ENCODE data around the gene COLEC12.
"Not testable (repeated sequence)": the region's sequence is repeated elsewhere in the genome, so short reads cannot be mapped to it uniquely, and the experiment has no call there.

COLEC12 gene

DNA sequence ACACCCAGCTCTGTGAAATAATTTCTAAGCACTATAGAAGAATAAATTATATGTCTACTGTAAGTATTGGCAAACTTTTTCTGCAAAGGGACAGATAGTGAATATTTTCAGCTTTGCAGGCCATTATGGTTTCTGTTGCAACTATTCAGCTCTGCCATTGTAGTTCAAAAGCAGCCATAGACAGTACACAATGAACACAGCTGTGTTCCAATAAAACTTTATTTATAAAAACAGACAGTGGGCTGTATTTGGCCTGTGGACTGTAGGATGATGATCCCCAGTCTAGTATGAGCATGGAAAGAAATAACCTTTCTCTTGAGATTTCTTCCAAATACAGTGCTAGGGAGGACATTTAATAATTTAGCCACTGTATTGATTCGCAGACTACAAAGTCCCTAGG lies 197.5 kb downstream of the COLEC12 start:
- Histone ChIP-seq H2AFZ (ENCODE audit: low read length, unreplicated experiment) (no peak overlapping the region), H3K27ac (ENCODE audit: low read depth, low read length) (no peak overlapping the region), H3K4me1 (ENCODE audit: control insufficient read depth, insufficient read depth, low read length, unreplicated experiment) (no peaks in the 10 kb centered on the region), H3K4me3 (ENCODE audit: low read depth, low read length) (no peak overlapping the region), H3K27me3 (ENCODE audit: insufficient read depth, low read length) (peaks cover 22% of the 10 kb centered on the region), H3K36me3 (ENCODE audit: insufficient read depth, low read length) (no peaks in the 10 kb centered on the region), H3K79me2 (ENCODE audit: control insufficient read depth, insufficient read depth, low read length, unreplicated experiment) (no peaks in the 10 kb centered on the region)

DNA sequence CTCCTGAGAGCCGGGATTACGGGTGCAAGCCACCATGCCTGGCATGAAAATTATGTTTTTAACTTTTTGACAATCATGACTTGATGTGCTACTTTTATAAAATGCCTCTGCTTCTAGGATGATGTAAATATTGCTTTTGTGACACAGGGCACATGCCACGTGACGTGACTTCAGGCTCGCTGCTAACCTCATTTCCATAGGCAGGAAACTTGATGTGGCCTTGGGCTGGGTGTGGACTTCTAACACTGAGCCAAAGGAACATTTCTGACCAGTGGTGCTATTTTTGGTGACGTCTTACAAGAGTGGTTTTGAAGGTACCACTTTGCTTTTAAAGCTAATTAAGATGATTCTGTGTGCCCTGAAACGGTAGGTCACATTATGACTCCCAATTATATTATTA lies 198.4 kb downstream of the COLEC12 start:
- H3K4me3 ChIP-seq (ENCODE audit: low read depth, low read length) = no peak overlapping the region
- no peaks in the 10 kb centered on the region for H3K36me3 ChIP-seq (ENCODE audit: insufficient read depth, low read length)
- no peaks in the 10 kb centered on the region for H3K4me1 ChIP-seq (ENCODE audit: control insufficient read depth, insufficient read depth, low read length, unreplicated experiment)
- H3K79me2 ChIP-seq (ENCODE audit: control insufficient read depth, insufficient read depth, low read length, unreplicated experiment) = no peaks in the 10 kb centered on the region
- no peak overlapping the region for H3K27ac ChIP-seq (ENCODE audit: low read depth, low read length)
- H2AFZ ChIP-seq (ENCODE audit: low read length, unreplicated experiment) = no peak overlapping the region
- H3K27me3 ChIP-seq (ENCODE audit: insufficient read depth, low read length) = peaks cover 13% of the 10 kb centered on the region

DNA sequence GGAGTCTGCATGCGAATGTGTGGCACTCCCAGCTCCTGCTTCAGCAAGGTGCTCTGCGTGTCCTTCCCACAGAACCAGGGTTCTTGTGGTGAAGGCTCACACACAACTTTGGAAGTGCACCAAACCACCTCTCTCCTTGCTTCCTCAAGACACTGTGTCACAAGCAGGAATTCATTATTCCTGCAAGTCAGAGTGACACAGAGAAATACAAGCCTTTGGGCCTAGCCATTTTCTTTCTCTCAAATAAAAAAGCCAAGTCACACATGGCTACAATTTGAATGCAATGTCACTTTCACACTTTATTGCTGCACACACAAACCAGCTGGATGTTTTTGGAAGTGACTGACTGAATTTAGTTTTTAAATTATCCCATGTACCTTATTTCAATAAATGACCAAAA lies 202.6 kb downstream of the COLEC12 start:
- Histone ChIP-seq H3K36me3 (ENCODE audit: insufficient read depth, low read length) (no peaks in the 10 kb centered on the region), H3K4me1 (ENCODE audit: control insufficient read depth, insufficient read depth, low read length, unreplicated experiment) (peaks cover 5% of the 10 kb centered on the region), H3K4me3 (ENCODE audit: low read depth, low read length) (no peak overlapping the region), H2AFZ (ENCODE audit: low read length, unreplicated experiment) (no peak overlapping the region), H3K27me3 (ENCODE audit: insufficient read depth, low read length) (no peaks in the 10 kb centered on the region), H3K27ac (ENCODE audit: low read depth, low read length) (no peak overlapping the region), H3K79me2 (ENCODE audit: control insufficient read depth, insufficient read depth, low read length, unreplicated experiment) (no peaks in the 10 kb centered on the region)

DNA sequence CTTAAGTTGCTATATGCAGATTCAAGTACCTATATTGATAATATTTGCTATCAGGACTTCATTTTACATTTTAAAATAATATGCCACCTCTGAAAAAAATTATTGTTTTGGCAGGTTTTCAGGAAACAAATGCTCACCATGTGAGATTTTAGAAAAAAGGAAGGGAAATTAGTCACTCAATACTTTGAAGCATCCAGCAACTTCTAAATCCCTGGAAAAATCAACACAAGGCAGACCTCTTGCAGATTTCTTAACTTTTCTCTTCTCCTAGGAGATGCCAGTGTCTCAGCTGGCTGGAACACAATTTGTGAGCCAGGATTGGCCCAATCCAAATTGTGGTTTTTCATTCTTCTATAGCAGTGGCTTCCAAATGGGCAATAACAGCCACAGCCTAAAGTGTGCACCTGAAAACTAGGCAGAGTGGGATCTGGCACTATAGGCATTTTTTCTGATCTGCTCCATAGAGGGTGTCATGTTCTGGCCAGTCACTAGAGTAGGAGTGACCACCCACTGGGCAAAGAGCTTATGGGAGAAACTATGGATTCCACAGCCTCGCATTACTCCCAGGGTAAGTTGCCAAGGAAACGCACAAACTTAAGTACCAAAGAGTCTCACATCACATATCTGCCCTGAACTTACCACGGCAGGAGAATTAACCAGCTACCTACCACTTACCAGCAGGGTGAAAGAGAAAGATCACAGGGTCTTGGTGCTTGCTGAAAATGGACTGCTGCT lies 204.6 kb downstream of the COLEC12 start:
- H3K27me3 ChIP-seq (ENCODE audit: insufficient read depth, low read length) = no peaks in the 10 kb centered on the region; the same call in 1 of the 2 replicates
- H3K27ac ChIP-seq (ENCODE audit: low read depth, low read length) = no peak overlapping the region
- no peaks in the 10 kb centered on the region for H3K79me2 ChIP-seq (ENCODE audit: control insufficient read depth, insufficient read depth, low read length, unreplicated experiment)
- H2AFZ ChIP-seq (ENCODE audit: low read length, unreplicated experiment) = no peak overlapping the region
- H3K36me3 ChIP-seq (ENCODE audit: insufficient read depth, low read length) = no peaks in the 10 kb centered on the region
- H3K4me3 ChIP-seq (ENCODE audit: low read depth, low read length) = no peak overlapping the region
- peaks cover 5% of the 10 kb centered on the region for H3K4me1 ChIP-seq (ENCODE audit: control insufficient read depth, insufficient read depth, low read length, unreplicated experiment)

DNA sequence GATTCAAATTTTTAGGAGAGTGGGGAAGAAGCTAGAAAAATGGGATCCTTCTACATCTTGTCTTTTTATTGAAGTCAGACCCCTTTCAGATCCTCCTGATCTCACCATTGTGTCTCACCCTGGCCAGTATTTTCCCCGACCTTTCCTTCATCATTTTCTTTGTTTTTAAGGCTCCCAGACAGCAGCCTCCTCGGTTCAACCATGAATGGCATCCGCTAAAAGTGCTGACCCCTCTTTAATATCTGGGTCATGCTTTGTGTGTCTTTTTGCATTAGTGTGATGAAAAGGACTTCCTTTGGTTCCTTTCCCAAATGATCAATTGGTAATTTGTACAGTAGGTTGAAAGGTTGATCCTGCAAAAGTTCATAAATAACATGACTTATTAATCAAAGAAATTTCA lies 205.9 kb downstream of the COLEC12 start:
- Histone ChIP-seq H3K27me3 (ENCODE audit: insufficient read depth, low read length) (no peaks in the 10 kb centered on the region; the same call in 1 of the 2 replicates), H3K4me1 (ENCODE audit: control insufficient read depth, insufficient read depth, low read length, unreplicated experiment) (peaks cover 5% of the 10 kb centered on the region), H3K27ac (ENCODE audit: low read depth, low read length) (no peak overlapping the region), H3K79me2 (ENCODE audit: control insufficient read depth, insufficient read depth, low read length, unreplicated experiment) (no peaks in the 10 kb centered on the region), H3K4me3 (ENCODE audit: low read depth, low read length) (no peak overlapping the region), H2AFZ (ENCODE audit: low read length, unreplicated experiment) (no peak overlapping the region), H3K36me3 (ENCODE audit: insufficient read depth, low read length) (no peaks in the 10 kb centered on the region)

DNA sequence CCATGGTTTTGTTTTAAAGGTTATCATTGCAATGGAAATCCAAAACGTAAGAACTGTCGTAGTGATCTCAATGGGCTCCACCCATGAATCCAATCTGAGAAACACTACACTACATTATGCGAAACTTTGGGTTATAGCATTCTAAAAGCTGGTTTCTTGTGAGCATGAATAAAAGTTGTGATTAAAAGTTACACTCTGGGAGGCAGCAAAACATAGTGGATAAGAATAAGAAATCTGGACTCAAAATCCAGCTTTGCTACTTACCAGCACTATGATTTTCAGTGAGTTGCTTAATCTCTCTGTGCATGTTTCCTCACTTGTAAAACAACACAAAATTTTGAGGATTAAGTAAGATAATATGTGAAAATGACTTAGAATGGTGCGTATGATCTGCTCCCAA lies 207.0 kb downstream of the COLEC12 start:
- Histone ChIP-seq H2AFZ (ENCODE audit: low read length, unreplicated experiment) (no peak overlapping the region), H3K27ac (ENCODE audit: low read depth, low read length) (no peak overlapping the region), H3K4me1 (ENCODE audit: control insufficient read depth, insufficient read depth, low read length, unreplicated experiment) (peaks cover 5% of the 10 kb centered on the region), H3K79me2 (ENCODE audit: control insufficient read depth, insufficient read depth, low read length, unreplicated experiment) (no peaks in the 10 kb centered on the region), H3K27me3 (ENCODE audit: insufficient read depth, low read length) (no peaks in the 10 kb centered on the region; the same call in 1 of the 2 replicates), H3K36me3 (ENCODE audit: insufficient read depth, low read length) (no peaks in the 10 kb centered on the region), H3K4me3 (ENCODE audit: low read depth, low read length) (no peak overlapping the region)

DNA sequence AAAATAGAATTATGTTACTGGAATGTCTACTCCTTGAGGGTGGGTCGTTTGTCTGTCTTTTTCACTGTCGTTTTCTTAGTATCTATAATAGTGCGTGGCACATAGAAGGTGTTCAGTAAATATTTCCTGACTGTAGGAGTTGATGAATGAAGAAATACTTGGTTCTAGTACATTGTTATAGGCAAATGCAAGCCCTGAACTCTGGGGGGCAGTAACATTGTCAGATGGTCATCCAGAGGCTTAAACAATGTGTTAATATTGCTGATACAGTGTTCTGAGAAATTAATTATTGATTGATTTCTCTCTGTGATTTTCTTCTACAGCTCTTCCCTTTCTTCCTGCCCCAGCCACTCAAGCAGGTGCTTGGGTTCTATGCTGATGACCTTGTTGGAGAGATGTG lies 208.2 kb downstream of the COLEC12 start:
- H2AFZ ChIP-seq (ENCODE audit: low read length, unreplicated experiment) = no peak overlapping the region

DNA sequence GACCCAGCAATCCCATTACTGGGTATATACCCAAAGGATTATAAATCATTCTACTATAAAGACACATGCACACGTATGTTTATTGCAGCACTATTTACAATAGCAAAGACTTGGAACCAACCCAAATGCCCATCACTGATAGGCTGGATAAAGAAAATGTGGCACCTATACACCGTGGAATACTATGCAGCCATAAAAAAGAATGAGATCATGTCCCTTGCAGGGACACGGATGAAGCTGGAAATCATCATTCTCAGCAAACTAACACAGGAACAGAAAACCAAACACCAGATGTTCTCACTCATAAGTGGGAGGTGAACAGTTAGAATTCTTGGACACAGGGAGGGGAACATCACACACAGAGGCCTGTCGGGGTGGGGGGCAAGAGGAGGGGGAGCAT lies 210.5 kb downstream of the COLEC12 start:
- not testable (repeated sequence) for H3K27me3 ChIP-seq (ENCODE audit: insufficient read depth, low read length); H3K4me1 ChIP-seq (ENCODE audit: control insufficient read depth, insufficient read depth, low read length, unreplicated experiment); H2AFZ ChIP-seq (ENCODE audit: low read length, unreplicated experiment); H3K79me2 ChIP-seq (ENCODE audit: control insufficient read depth, insufficient read depth, low read length, unreplicated experiment); H3K4me3 ChIP-seq (ENCODE audit: low read depth, low read length); H3K27ac ChIP-seq (ENCODE audit: low read depth, low read length); H3K36me3 ChIP-seq (ENCODE audit: insufficient read depth, low read length)

More for the DNA sequence above, 208.2 kb downstream of the COLEC12 start:
- Histone ChIP-seq H3K36me3 (ENCODE audit: insufficient read depth, low read length) (no peaks in the 10 kb centered on the region), H3K27ac (ENCODE audit: low read depth, low read length) (no peak overlapping the region), H3K79me2 (ENCODE audit: control insufficient read depth, insufficient read depth, low read length, unreplicated experiment) (no peaks in the 10 kb centered on the region), H3K4me1 (ENCODE audit: control insufficient read depth, insufficient read depth, low read length, unreplicated experiment) (peaks cover 5% of the 10 kb centered on the region), H3K27me3 (ENCODE audit: insufficient read depth, low read length) (no peaks in the 10 kb centered on the region; the same call in 1 of the 2 replicates), H3K4me3 (ENCODE audit: low read depth, low read length) (no peak overlapping the region)

DNA sequence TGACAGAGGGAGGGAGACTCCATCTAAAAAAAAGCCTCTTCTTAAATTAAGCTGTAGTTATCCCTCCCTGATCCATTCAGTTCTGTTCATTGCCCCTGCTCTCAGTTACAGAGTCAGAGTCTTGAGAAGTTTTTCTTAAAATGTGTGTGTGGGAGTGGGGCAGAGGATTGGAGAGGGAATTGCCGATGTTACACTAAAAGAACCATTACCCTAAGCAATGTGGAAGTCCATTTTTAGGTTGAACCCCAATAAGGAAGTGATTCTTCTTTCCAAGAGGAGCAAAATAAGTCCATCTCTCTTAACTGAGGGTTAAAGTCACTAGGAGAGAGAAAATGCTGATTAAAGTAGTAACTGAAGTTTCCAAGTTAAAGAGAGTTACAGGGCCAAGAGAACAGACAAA lies 211.5 kb downstream of the COLEC12 start:
- no peaks in the 10 kb centered on the region; the same call in 1 of the 2 replicates for H3K27me3 ChIP-seq (ENCODE audit: insufficient read depth, low read length)
- H3K36me3 ChIP-seq (ENCODE audit: insufficient read depth, low read length) = no peaks in the 10 kb centered on the region
- H3K27ac ChIP-seq (ENCODE audit: low read depth, low read length) = no peak overlapping the region
- no peaks in the 10 kb centered on the region for H3K4me1 ChIP-seq (ENCODE audit: control insufficient read depth, insufficient read depth, low read length, unreplicated experiment)
- H3K4me3 ChIP-seq (ENCODE audit: low read depth, low read length) = no peak overlapping the region
- H3K79me2 ChIP-seq (ENCODE audit: control insufficient read depth, insufficient read depth, low read length, unreplicated experiment) = no peaks in the 10 kb centered on the region
- no peak overlapping the region for H2AFZ ChIP-seq (ENCODE audit: low read length, unreplicated experiment)

DNA sequence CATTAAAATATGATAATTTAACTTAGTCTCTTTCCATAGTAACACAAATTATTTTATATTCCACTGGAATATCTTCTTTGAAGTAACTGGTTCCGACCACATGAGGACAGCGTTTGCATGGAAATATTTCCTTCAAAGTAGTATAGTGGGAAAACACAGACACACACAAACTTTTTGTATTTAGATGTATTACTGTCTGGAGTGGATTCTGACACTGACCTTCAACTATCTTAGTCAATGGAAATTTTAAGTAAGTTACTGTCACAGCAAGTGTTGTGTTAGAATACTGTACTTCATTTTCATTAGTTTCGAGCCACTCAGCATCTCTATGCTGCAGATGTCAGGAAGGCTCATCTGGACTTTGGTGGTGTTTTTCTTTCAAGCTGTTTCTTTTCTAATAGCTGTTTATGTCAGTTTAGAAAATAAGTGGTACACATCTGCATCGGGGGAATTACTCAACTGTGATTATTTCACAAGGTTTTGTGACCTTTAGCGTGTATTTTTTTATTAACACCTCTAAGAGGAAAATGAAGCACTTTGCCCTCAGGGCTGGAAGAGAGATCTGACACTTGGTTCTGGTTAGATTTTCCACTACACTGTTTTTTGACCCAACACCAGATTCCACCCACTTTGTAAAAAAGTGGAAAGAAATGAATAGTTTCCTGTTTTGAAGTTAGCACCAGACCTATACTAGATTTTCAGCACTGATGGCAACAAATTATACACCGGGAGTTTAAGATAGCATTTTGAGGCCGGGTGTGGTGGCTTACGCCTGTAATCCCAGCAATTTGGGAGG lies 213.8 kb downstream of the COLEC12 start:
- Histone ChIP-seq H3K27me3 (ENCODE audit: insufficient read depth, low read length) (no peaks in the 10 kb centered on the region), H2AFZ (ENCODE audit: low read length, unreplicated experiment) (no peak overlapping the region), H3K79me2 (ENCODE audit: control insufficient read depth, insufficient read depth, low read length, unreplicated experiment) (no peaks in the 10 kb centered on the region), H3K36me3 (ENCODE audit: insufficient read depth, low read length) (no peaks in the 10 kb centered on the region), H3K4me3 (ENCODE audit: low read depth, low read length) (no peak overlapping the region), H3K4me1 (ENCODE audit: control insufficient read depth, insufficient read depth, low read length, unreplicated experiment) (no peaks in the 10 kb centered on the region), H3K27ac (ENCODE audit: low read depth, low read length) (no peak overlapping the region)

DNA sequence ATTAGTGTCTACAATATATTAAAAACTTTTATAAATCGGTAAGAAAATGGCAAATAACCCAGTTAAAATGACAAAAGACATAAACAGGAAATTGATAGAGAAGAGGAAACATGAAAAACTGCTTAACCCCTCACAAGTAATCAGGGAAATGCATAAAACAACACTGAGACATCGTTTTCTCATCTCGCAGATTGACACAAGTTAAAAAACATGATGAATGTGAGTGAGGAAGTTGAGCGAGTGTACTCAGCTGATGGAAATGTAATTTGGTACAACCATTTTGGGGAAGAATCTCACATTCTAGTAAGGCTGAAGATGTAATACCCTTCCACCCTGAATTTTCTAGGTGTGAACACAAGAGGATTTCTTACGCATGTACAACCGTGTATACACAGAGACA lies 214.7 kb downstream of the COLEC12 start:
- Histone ChIP-seq H3K4me1 (ENCODE audit: control insufficient read depth, insufficient read depth, low read length, unreplicated experiment) (no peaks in the 10 kb centered on the region), H2AFZ (ENCODE audit: low read length, unreplicated experiment) (no peak overlapping the region)

More for the DNA sequence above, 214.7 kb downstream of the COLEC12 start:
- no peaks in the 10 kb centered on the region for H3K36me3 ChIP-seq (ENCODE audit: insufficient read depth, low read length)
- H3K27me3 ChIP-seq (ENCODE audit: insufficient read depth, low read length) = no peaks in the 10 kb centered on the region
- H3K4me3 ChIP-seq (ENCODE audit: low read depth, low read length) = no peak overlapping the region; the same call in 1 of the 2 replicates
- no peak overlapping the region for H3K27ac ChIP-seq (ENCODE audit: low read depth, low read length)
- no peaks in the 10 kb centered on the region for H3K79me2 ChIP-seq (ENCODE audit: control insufficient read depth, insufficient read depth, low read length, unreplicated experiment)

Measured in ACC112 (cell line).